Natural killer cell (primary cell): ENCODE results near the gene PACRG. TPM values are rescaled to one million over a fixed set of nuclear protein-coding genes. Genes with fewer than 3 reads are reported as not detected.

Source experiments
- ATAC-seq, 3 donors: fragments of 150-1000 bp in 2 of 3; fragments of 200-7000 bp in 1 of 3; cut with Tn5 transposase; 1 replicate in 1 of 3; 2 replicates in 2 of 3; pipeline ENCODE4 v1.10.0; 2021; ENCODE audit warnings: mild to moderate bottlenecking in 2 of 3, moderate library complexity in 2 of 3
- DNase-seq, 2 donors: peaks; one replicate each; pipeline versions ENCODE4 v3.0.0 to v3.0.0-alpha.2; 2013 to 2021; ENCODE audit warnings: mixed read lengths in 1 of 2
- H3K27ac ChIP-seq: one replicate; pipeline ENCODE4 v1.5.1; 2013; ENCODE audit warnings: mild to moderate bottlenecking, low read length
- H3K27me3 ChIP-seq: one replicate; pipeline ENCODE4 v1.6.1; 2013; ENCODE audit warnings: low read length; ENCODE audit not compliant: control insufficient read depth, insufficient read depth
- H3K36me3 ChIP-seq: one replicate; pipeline ENCODE4 v1.6.1; 2013; ENCODE audit warnings: low read length; ENCODE audit not compliant: control insufficient read depth, insufficient read depth
- H3K4me1 ChIP-seq: one replicate; pipeline ENCODE4 v1.6.1; 2013; ENCODE audit warnings: low read length; ENCODE audit not compliant: control insufficient read depth, insufficient read depth
- H3K4me3 ChIP-seq: one replicate; pipeline ENCODE4 v1.5.1; 2013; ENCODE audit warnings: low read length
- H3K9me3 ChIP-seq: one replicate; pipeline ENCODE4 v1.6.1; 2013; ENCODE audit warnings: low read length; ENCODE audit not compliant: control insufficient read depth, insufficient read depth
- H3K27ac Mint-ChIP-seq, 2 donors: one replicate each; pipeline ENCODE4 v1.8.0; 2022; ENCODE audit warnings: mild to moderate bottlenecking in 2 of 2, mixed read lengths in 2 of 2, moderate library complexity in 1 of 2
- H3K27me3 Mint-ChIP-seq, 2 donors: one replicate each; pipeline ENCODE4 v1.8.0; 2022; ENCODE audit warnings: low read depth in 2 of 2, mixed read lengths in 2 of 2
- H3K36me3 Mint-ChIP-seq: one replicate; pipeline ENCODE4 v1.8.0; 2022; ENCODE audit warnings: mixed read lengths
- H3K4me1 Mint-ChIP-seq, 2 donors: one replicate each; pipeline ENCODE4 v1.8.0; 2022; ENCODE audit warnings: mixed read lengths in 2 of 2
- H3K4me3 Mint-ChIP-seq: one replicate; pipeline ENCODE4 v1.8.0; 2022; ENCODE audit warnings: mild to moderate bottlenecking, moderate library complexity, mixed read lengths
- H3K9me3 Mint-ChIP-seq, 2 donors: one replicate each; pipeline ENCODE4 v1.8.0; 2022; ENCODE audit warnings: mixed read lengths in 2 of 2
- CTCF ChIP-seq: fragments of 200-600 bp; IDR thresholded peaks from one replicate; pipeline ENCODE4 v1.8.0; 2022; ENCODE audit warnings: antibody characterized with exemption
- WGBS: methylation state at CpG from one replicate; pipeline ENCODE4 v1.1.7; 2013; ENCODE audit warnings: missing lambda C conversion rate; ENCODE audit not compliant: insufficient coverage; 5-methylcytosine and 5-hydroxymethylcytosine counted together
- intact Hi-C: fragments of 100-400 bp; cut with micrococcal nuclease; formaldehyde crosslinking; loops from one replicate; pipeline ENCODE4 v1.14.2; 2022
- total RNA-seq, 4 donors: library from RNA; stranded (reverse); fragments of 120-200 nt in 1 of 4; gene quantifications; one replicate each; pipeline versions ENCODE4 v1.2.3 to v1.2.4, GENCODE V29; 2013 to 2022

Gene PACRG
- total RNA-seq, 3 donors from 2014 or later (not counting 1 experiment from before 2014, with no cell fraction given): 0.52 TPM; not detected in 2

- 90% methylated on average over 12 of the region's 12 CpGs for WGBS
- H3K4me1 ChIP-seq: no peaks in the 10 kb centered on the region
- H3K27me3 Mint-ChIP-seq: peaks cover 9 to 10% of the 10 kb centered on the region in 2 donors
- intact Hi-C loops: no loop called here
- no peaks in the 10 kb centered on the region for H3K27me3 ChIP-seq
- H3K36me3 ChIP-seq: no peaks in the 10 kb centered on the region
- no peaks in the 10 kb centered on the region for H3K9me3 Mint-ChIP-seq
- DNase-seq (no peak), ATAC-seq (no peak)
- H3K4me3 Mint-ChIP-seq: no peak overlapping the region
- no peak overlapping the region for H3K27ac ChIP-seq
- no peaks in the 10 kb centered on the region for H3K9me3 ChIP-seq
- no peak overlapping the region for H3K4me3 ChIP-seq
- H3K36me3 Mint-ChIP-seq: no peaks in the 10 kb centered on the region
- no peak overlapping the region for H3K27ac Mint-ChIP-seq
- no peak for TF ChIP-seq CTCF
- H3K4me1 Mint-ChIP-seq: no peaks in the 10 kb centered on the region
These were observed 609.2 kb downstream of the PACRG start for GRCh38 chr6:163336961-163337360.

- ATAC-seq: no peak
- no peak overlapping the region for H3K4me3 Mint-ChIP-seq
These were observed 610.2 kb downstream of the PACRG start for GRCh38 chr6:163337958-163338357.

GRCh38 chr6:163338671-163339405 lies 611.1 kb downstream of the PACRG start:
- H3K4me1 ChIP-seq: no peaks in the 10 kb centered on the region
- DNase-seq: no peak
- H3K4me3 ChIP-seq: no peak overlapping the region
- 85% methylated on average over 12 of the region's 12 CpGs for WGBS
- no peak for ATAC-seq
- Mint-ChIP-seq H3K4me3 (no peak overlapping the region), H3K27me3 (peaks cover 4 to 10% of the 10 kb centered on the region in 2 donors), H3K9me3 (no peaks in the 10 kb centered on the region), H3K4me1 (no peaks in the 10 kb centered on the region), H3K36me3 (no peaks in the 10 kb centered on the region), H3K27ac (no peak overlapping the region)
- no peak for TF ChIP-seq CTCF
- H3K9me3 ChIP-seq: no peaks in the 10 kb centered on the region
- no peaks in the 10 kb centered on the region for H3K27me3 ChIP-seq
- no peaks in the 10 kb centered on the region for H3K36me3 ChIP-seq
- intact Hi-C loops: no loop called here
- no peak overlapping the region for H3K27ac ChIP-seq

More at GRCh38 chr6:163337958-163338357, 610.2 kb downstream of the PACRG start:
- intact Hi-C loops: no loop called here
- Mint-ChIP-seq H3K27ac (no peak overlapping the region), H3K4me1 (no peaks in the 10 kb centered on the region), H3K9me3 (no peaks in the 10 kb centered on the region), H3K36me3 (no peaks in the 10 kb centered on the region), H3K27me3 (peaks cover 9 to 10% of the 10 kb centered on the region in 2 donors)
- TF ChIP-seq CTCF: no peak
- no peak overlapping the region for H3K4me3 ChIP-seq
- H3K27ac ChIP-seq: no peak overlapping the region
- 89% methylated on average over 3 of the region's 3 CpGs for WGBS
- no peaks in the 10 kb centered on the region for H3K27me3 ChIP-seq
- H3K36me3 ChIP-seq: no peaks in the 10 kb centered on the region
- H3K9me3 ChIP-seq: no peaks in the 10 kb centered on the region
- no peak for DNase-seq
- H3K4me1 ChIP-seq: no peaks in the 10 kb centered on the region

- H3K4me3 ChIP-seq: no peak overlapping the region
- Mint-ChIP-seq H3K9me3 (no peaks in the 10 kb centered on the region), H3K4me1 (no peaks in the 10 kb centered on the region), H3K27ac (no peak overlapping the region), H3K4me3 (no peak overlapping the region), H3K27me3 (peaks cover 0 to 10% of the 10 kb centered on the region in 2 donors), H3K36me3 (no peaks in the 10 kb centered on the region)
- no peaks in the 10 kb centered on the region for H3K4me1 ChIP-seq
- intact Hi-C loops: no loop called here
- H3K27me3 ChIP-seq: no peaks in the 10 kb centered on the region
- no peak for TF ChIP-seq CTCF
- no peak for ATAC-seq
- no peaks in the 10 kb centered on the region for H3K36me3 ChIP-seq
- WGBS: 91% methylated on average over 4 of the region's 5 CpGs
- DNase-seq: no peak
- H3K9me3 ChIP-seq: no peaks in the 10 kb centered on the region
- H3K27ac ChIP-seq: no peak overlapping the region
These were observed 611.7 kb downstream of the PACRG start for GRCh38 chr6:163339466-163339865.
